ENCODE data around the gene TTC39C. TPM values are rescaled to one million over a fixed set of nuclear protein-coding genes. Genes with fewer than 3 reads are reported as not detected.

The TTC39C gene
- total and polyA plus RNA-seq, 10 donors, result 15.4 to 52.3 (median 29.3) TPM

DNA sequence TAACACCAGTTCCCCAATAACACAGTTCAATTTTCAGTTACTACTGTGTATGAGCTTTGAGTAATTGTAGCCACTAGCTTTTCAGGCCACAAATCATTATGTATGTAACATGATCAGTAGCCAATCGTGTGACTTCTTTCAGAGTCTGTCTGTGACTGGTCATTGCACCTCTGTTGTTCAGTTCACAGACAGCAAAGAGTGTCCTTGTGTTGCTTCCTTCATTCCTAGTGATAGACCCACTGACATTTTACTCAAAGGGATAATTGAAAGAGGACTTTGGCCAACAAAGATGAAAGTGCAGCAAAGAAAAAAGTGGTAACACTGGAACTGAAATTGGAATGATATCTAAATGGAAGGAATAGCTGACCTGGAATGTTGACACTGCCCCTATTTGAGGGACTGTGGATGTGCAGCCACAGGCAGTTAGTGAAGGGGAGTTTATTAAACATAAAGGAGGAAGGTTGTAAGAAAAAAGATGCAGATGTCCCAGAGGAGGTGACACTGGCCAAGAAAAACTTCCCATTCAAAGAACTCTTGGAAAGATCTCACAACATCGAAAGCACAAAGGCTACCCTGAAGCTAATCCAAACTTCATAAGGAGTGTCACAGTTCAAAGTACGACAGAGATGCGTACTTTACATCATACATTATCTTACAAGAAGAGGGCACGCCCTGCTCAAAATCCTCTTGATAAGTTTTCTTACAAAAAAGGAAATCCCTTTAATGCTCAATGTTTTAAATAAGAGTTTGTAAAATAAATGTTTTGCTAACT lies 19.3 kb downstream of the TTC39C start:
- no peak for DNase-seq
- no peaks in the 10 kb centered on the region for H3K9me3 ChIP-seq
- H3K36me3 ChIP-seq, result peaks cover 0 to 8% (median 0%) of the 10 kb centered on the region in 6 donors
- H3K4me1 ChIP-seq, result peaks cover 0 to 30% (median 4%) of the 10 kb centered on the region in 6 donors
- intact Hi-C loops (cut with DNase I; ENCODE audit: low total_unique reads), result no loop called here
- no peaks in the 10 kb centered on the region for H3K27me3 ChIP-seq (replicated peaks in 1 of 7)
- TF ChIP-seq, protein P1, sequence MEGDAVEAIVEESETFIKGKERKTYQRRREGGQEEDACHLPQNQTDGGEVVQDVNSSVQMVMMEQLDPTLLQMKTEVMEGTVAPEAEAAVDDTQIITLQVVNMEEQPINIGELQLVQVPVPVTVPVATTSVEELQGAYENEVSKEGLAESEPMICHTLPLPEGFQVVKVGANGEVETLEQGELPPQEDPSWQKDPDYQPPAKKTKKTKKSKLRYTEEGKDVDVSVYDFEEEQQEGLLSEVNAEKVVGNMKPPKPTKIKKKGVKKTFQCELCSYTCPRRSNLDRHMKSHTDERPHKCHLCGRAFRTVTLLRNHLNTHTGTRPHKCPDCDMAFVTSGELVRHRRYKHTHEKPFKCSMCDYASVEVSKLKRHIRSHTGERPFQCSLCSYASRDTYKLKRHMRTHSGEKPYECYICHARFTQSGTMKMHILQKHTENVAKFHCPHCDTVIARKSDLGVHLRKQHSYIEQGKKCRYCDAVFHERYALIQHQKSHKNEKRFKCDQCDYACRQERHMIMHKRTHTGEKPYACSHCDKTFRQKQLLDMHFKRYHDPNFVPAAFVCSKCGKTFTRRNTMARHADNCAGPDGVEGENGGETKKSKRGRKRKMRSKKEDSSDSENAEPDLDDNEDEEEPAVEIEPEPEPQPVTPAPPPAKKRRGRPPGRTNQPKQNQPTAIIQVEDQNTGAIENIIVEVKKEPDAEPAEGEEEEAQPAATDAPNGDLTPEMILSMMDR (IDR thresholded peaks at IDR 0.05 in 8 of 11, conservative IDR thresholded peaks at IDR 0.05 in 3 of 11), result no peak
- no peak for TF ChIP-seq POLR2A (IDR thresholded peaks at IDR 0.05)
- no peak for TF ChIP-seq POLR2AphosphoS5 (IDR thresholded peaks at IDR 0.05)
- 92 to 95% (median 93%) methylated on average over 5 of the region's 5 CpGs for WGBS, 5 donors
- H3K27ac ChIP-seq, result no peak overlapping the region
- H3K4me3 ChIP-seq, result no peak overlapping the region

DNA sequence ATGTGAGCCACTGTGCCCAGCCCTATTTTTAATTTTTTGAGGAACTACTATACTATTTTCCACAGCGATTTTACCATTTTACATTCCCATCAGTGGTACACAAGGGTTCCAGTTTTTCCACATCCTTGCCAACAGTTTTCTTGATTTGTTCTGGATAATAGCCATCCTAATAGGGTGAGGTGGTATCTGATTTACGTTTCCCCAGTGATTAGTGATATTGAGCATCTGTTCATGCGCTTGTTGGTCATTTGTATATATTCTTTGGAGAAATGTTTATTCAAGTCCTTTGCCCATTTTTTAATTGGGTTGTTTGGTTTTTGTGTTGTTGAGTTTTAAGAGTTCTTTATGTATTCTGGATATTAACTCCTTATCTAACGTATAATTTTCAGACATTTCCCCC lies 20.8 kb downstream of the TTC39C start:
- H3K27me3 ChIP-seq (replicated peaks in 1 of 7), result no peaks in the 10 kb centered on the region
- TF ChIP-seq POLR2AphosphoS5 (IDR thresholded peaks at IDR 0.05) (no peak), POLR2A (IDR thresholded peaks at IDR 0.05) (no peak)
- TF ChIP-seq, protein P1 (IDR thresholded peaks at IDR 0.05 in 8 of 11, conservative IDR thresholded peaks at IDR 0.05 in 3 of 11), result no peak
- H3K9me3 ChIP-seq, result no peaks in the 10 kb centered on the region
- WGBS, 5 donors, result 90 to 99% (median 96%) methylated on average over 4 of the region's 4 CpGs
- peaks cover 0 to 8% (median 0%) of the 10 kb centered on the region in 6 donors for H3K36me3 ChIP-seq
- H3K27ac ChIP-seq, result no peak overlapping the region
- intact Hi-C loops (cut with DNase I; ENCODE audit: low total_unique reads), result no loop called here
- DNase-seq, result no peak
- H3K4me3 ChIP-seq, result no peak overlapping the region
- peaks cover 0 to 39% (median 13%) of the 10 kb centered on the region in 6 donors for H3K4me1 ChIP-seq

DNA sequence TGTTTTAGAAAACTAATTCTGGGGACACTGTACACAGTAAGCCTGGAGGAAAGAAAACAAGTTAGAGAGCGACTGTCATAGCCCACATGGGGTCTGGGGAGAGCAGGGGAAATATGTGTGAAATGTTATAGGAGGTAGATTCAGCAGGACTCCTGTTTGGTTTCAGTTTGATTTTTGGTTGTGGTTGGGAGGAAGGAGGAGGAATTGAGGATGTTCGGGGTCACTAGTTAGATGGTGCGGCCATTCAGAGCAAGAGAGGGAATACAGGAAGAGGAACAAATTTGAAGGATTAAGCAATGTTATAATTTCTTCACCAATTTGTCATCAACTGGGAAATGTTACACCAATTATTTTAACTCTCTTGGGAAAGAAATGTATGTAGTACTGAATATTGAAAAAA lies 25.1 kb downstream of the TTC39C start:
- H3K36me3 ChIP-seq, result peaks cover 0 to 8% (median 0%) of the 10 kb centered on the region in 6 donors
- 48 to 56% (median 55%) methylated on average over 3 of the region's 3 CpGs for WGBS, 5 donors
- no peaks in the 10 kb centered on the region for H3K9me3 ChIP-seq
- H3K4me3 ChIP-seq, result no peak overlapping the region
- TF ChIP-seq POLR2AphosphoS5 (IDR thresholded peaks at IDR 0.05) (no peak), POLR2A (IDR thresholded peaks at IDR 0.05) (no peak)
- TF ChIP-seq, protein P1 (IDR thresholded peaks at IDR 0.05 in 8 of 11, conservative IDR thresholded peaks at IDR 0.05 in 3 of 11), result no peak
- intact Hi-C loops (cut with DNase I; ENCODE audit: low total_unique reads), result no loop called here
- DNase-seq, result no peak
- H3K27ac ChIP-seq, result peak overlapping the region in 3 of 8 donors; percentile 10 to 37 (median 33)
- H3K27me3 ChIP-seq (replicated peaks in 1 of 7), result no peaks in the 10 kb centered on the region
- H3K4me1 ChIP-seq, result peaks cover 0 to 69% (median 30%) of the 10 kb centered on the region in 6 donors

DNA sequence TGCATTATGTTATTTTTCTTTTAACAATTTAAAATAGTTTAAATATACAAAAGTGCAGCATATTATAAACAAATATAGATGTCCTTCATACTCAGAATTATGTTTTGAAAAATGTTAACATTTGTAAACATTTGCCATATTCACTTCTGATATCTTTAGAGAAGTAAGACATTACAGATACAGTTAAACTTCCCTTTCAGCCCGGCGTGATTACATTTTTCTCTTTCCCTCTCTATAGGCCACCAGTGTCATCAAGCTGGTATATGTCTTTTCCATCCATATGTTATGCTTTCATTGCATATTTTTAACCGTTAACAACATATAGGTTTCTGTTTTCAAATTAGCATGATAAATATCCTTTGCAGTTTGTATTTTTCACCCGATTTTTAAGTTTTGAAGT lies 27.1 kb downstream of the TTC39C start:
- no peak for DNase-seq
- peaks cover 0 to 69% (median 30%) of the 10 kb centered on the region in 6 donors for H3K4me1 ChIP-seq
- no peaks in the 10 kb centered on the region for H3K9me3 ChIP-seq
- 72 to 88% (median 76%) methylated on average over 4 of the region's 4 CpGs for WGBS, 5 donors
- TF ChIP-seq, protein P1 (IDR thresholded peaks at IDR 0.05 in 8 of 11, conservative IDR thresholded peaks at IDR 0.05 in 3 of 11), result no peak
- TF ChIP-seq POLR2AphosphoS5 (IDR thresholded peaks at IDR 0.05) (no peak), POLR2A (IDR thresholded peaks at IDR 0.05) (no peak)
- intact Hi-C loops (cut with DNase I; ENCODE audit: low total_unique reads), result no loop called here
- peaks cover 0 to 8% (median 0%) of the 10 kb centered on the region in 6 donors for H3K36me3 ChIP-seq
- no peak overlapping the region for H3K4me3 ChIP-seq
- no peaks in the 10 kb centered on the region for H3K27me3 ChIP-seq (replicated peaks in 1 of 7)
- no peak overlapping the region for H3K27ac ChIP-seq
